Hepatocyte (in vitro differentiated cells): ENCODE results near the gene HDHD2.

Source experiments
- EZH2 ChIP-seq: fragments of 200-600 bp; sonication (generic); IDR thresholded peaks from 2 replicates; pipeline ENCODE4 v1.6.1; 2016; ENCODE audit warnings: antibody characterized with exemption, mild to moderate bottlenecking, borderline replicate concordance
- TF ChIP-seq, protein P1 (sequence below): fragments of 200-600 bp; sonication (generic); IDR thresholded peaks from 2 replicates; pipeline ENCODE4 v1.5.1; 2016; ENCODE audit warnings: antibody characterized with exemption, mild to moderate bottlenecking; ENCODE audit not compliant: poor library complexity

DNA sequence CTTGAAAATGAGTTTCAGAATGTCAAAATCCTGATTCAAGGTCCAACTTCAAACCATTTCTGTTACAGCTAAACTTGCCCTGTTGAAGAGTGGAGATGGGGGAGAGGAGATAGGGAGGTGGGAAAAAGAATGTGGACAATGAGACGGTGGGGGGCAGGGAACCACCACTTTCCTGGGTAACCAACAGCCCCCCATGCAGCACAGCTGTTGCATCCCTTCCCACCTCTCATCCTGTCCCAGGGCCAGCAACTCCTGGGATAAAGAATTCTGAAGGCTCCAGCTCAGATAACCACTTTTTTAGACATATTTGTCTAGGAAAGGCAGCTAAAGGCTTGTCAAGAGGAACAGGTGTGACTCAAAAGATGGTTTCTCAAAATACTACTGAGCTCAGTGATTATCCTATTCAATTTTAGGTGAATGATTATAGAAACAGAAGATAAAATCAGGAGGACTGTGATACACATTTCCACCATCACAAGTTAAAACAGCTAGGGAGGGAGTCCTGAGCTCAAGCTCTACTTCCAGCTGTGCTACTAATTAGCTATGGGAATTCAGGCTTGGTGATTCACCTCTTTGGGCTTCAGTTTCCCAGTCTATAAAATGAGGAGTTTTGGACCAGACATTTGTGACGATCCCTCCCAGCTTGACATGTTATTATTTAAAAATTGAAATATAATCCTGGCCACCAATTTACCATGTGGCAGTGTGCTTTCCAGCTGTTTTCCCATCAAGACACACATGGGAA is 36.3 kb downstream of the HDHD2 start:
- TF ChIP-seq, protein P1, sequence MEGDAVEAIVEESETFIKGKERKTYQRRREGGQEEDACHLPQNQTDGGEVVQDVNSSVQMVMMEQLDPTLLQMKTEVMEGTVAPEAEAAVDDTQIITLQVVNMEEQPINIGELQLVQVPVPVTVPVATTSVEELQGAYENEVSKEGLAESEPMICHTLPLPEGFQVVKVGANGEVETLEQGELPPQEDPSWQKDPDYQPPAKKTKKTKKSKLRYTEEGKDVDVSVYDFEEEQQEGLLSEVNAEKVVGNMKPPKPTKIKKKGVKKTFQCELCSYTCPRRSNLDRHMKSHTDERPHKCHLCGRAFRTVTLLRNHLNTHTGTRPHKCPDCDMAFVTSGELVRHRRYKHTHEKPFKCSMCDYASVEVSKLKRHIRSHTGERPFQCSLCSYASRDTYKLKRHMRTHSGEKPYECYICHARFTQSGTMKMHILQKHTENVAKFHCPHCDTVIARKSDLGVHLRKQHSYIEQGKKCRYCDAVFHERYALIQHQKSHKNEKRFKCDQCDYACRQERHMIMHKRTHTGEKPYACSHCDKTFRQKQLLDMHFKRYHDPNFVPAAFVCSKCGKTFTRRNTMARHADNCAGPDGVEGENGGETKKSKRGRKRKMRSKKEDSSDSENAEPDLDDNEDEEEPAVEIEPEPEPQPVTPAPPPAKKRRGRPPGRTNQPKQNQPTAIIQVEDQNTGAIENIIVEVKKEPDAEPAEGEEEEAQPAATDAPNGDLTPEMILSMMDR: no peak
- TF ChIP-seq EZH2: no peak
